Astrocyte (in vitro differentiated cells and primary cell): ENCODE data around the gene PREX1.

Experiments
- EZH2 ChIP-seq: IDR thresholded peaks from 2 replicates; pipeline ENCODE4 v1.6.1; 2012; ENCODE audit warnings: mild to moderate bottlenecking, low read length, inconsistent platforms; ENCODE audit not compliant: insufficient read depth
- TF ChIP-seq, protein P1 (sequence below): IDR thresholded peaks from 2 replicates; pipeline ENCODE4 v1.5.1; 2011; ENCODE audit warnings: low read depth, mild to moderate bottlenecking, inconsistent platforms, low read length, moderate library complexity; ENCODE audit not compliant: insufficient read depth

- TF ChIP-seq, protein P1, sequence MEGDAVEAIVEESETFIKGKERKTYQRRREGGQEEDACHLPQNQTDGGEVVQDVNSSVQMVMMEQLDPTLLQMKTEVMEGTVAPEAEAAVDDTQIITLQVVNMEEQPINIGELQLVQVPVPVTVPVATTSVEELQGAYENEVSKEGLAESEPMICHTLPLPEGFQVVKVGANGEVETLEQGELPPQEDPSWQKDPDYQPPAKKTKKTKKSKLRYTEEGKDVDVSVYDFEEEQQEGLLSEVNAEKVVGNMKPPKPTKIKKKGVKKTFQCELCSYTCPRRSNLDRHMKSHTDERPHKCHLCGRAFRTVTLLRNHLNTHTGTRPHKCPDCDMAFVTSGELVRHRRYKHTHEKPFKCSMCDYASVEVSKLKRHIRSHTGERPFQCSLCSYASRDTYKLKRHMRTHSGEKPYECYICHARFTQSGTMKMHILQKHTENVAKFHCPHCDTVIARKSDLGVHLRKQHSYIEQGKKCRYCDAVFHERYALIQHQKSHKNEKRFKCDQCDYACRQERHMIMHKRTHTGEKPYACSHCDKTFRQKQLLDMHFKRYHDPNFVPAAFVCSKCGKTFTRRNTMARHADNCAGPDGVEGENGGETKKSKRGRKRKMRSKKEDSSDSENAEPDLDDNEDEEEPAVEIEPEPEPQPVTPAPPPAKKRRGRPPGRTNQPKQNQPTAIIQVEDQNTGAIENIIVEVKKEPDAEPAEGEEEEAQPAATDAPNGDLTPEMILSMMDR: no peak
- no peak for TF ChIP-seq EZH2
Measured at GRCh38 chr20:48709058-48709691, 118.6 kb downstream of the PREX1 start.
